Measurements from ENCODE around the gene GGTA1. TPM values are rescaled to one million over a fixed set of nuclear protein-coding genes. Genes with fewer than 3 reads are reported as not detected.

Gene GGTA1
- total RNA-seq, 1 experiment from 2014 or later: not detected

DNA sequence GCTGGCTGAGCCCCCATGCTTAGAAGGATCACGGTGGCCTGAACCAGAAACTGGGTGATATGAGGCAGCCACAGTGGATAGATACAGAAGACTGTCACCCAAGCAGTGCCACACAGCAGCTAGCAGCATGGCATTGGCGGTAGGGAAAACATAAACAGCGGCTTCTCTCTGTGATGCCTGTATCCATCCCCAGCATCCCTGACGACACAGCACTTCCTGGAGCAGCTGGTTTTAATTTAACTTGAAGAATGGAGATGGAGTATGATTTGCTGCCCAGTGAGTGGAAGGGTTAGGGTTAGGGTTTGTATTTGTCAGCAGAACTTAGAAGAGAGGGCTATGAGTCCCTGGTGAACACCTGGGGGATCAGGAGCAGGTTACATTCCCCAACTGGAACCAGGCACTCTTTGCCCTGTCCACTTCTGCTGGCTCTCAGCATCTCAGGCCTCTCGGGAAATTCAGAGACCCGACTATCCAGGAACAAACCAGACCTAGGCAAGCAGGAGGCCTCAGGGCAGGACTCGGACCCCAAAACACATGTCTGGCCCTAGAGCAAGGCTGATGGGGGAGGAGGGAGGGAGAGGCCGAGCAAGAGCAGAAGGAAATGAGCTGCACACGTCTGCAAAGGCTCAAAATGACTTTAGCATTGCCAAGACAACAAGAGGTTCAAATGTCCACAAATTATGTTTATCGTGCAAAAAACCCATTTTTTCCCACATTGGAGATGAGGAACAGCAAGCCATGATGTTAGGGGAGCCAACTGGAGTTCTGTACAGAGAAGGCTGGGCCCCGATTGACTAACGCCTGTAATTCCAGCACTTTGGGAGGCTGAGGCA lies 6.5 kb upstream of the GGTA1 start:
- peak overlapping the region in 1 of 2 experiments; percentile 56; a peak in 2 of 5 replicates for H3K4me3 Mint-ChIP-seq
- H2BK120ac ChIP-seq (ENCODE audit: low read depth, low read length, poor library complexity, severe bottlenecking): no peak overlapping the region

More for the DNA sequence above, 6.5 kb upstream of the GGTA1 start:
- no peak overlapping the region for H3K4ac ChIP-seq (ENCODE audit: low read depth, low read length)
- no peaks in the 10 kb centered on the region for H4K20me1 ChIP-seq (ENCODE audit: control insufficient read depth, insufficient read depth, insufficient read length)
- Mint-ChIP-seq H3K9me3 (no peaks in the 10 kb centered on the region), H3K27me3 (ENCODE audit: low read depth) (peaks cover 68% of the 10 kb centered on the region), H3K36me3 (ENCODE audit: insufficient read depth in 1 of 3, low read depth in 3 of 3) (no peaks in the 10 kb centered on the region; a peak in 1 of 7 replicates), H3K4me1 (peaks cover 34 to 43% of the 10 kb centered on the region in 2 experiments), H3K27ac (no peak overlapping the region)
- no peak overlapping the region for H2AFZ ChIP-seq (ENCODE audit: low read length)
- no peak overlapping the region for H2AK5ac ChIP-seq (ENCODE audit: insufficient read length, low read length)
- H3K27ac ChIP-seq (ENCODE audit: insufficient read length, low read depth, low read length): no peak overlapping the region
- H3K79me1 ChIP-seq (ENCODE audit: insufficient read depth, low read depth, low read length, poor library complexity, severe bottlenecking): no peaks in the 10 kb centered on the region
- no peak overlapping the region for H2BK20ac ChIP-seq (ENCODE audit: low read depth, low read length, poor library complexity, severe bottlenecking)
- H3K14ac ChIP-seq (ENCODE audit: insufficient read depth, low read length): no peak overlapping the region
- DNase-seq: no peak
- H2BK5ac ChIP-seq (ENCODE audit: insufficient read length, low read length): no peak overlapping the region
- no peak overlapping the region for H3K56ac ChIP-seq (ENCODE audit: insufficient read length, low read depth, low read length)
- peaks cover under 1% of the 10 kb centered on the region; the same call in 1 of the 2 replicates for H3K27me3 ChIP-seq (ENCODE audit: insufficient read depth, low read length)
- H3T11ph ChIP-seq (ENCODE audit: low read length): no peak overlapping the region
- no peak overlapping the region for H4K8ac ChIP-seq (replicated peaks; ENCODE audit: insufficient read length, low read depth, low read length)
- no CpG with 5 or more reads among the region's 12 CpGs for WGBS (ENCODE audit: extremely low coverage, insufficient read length, low lambda C conversion rate)
- no peak overlapping the region for H3K4me2 ChIP-seq (ENCODE audit: insufficient read depth, insufficient read length, low read length)
- H3K79me2 ChIP-seq (ENCODE audit: insufficient read depth, low read length): no peaks in the 10 kb centered on the region
- H3K18ac ChIP-seq (ENCODE audit: insufficient read length, low read depth, low read length): no peak overlapping the region
- no peak overlapping the region for H2BK12ac ChIP-seq (ENCODE audit: insufficient read length, low read depth, low read length)
- H2BK15ac ChIP-seq (ENCODE audit: low read depth, low read length): no peak overlapping the region
- TF ChIP-seq, protein P1, sequence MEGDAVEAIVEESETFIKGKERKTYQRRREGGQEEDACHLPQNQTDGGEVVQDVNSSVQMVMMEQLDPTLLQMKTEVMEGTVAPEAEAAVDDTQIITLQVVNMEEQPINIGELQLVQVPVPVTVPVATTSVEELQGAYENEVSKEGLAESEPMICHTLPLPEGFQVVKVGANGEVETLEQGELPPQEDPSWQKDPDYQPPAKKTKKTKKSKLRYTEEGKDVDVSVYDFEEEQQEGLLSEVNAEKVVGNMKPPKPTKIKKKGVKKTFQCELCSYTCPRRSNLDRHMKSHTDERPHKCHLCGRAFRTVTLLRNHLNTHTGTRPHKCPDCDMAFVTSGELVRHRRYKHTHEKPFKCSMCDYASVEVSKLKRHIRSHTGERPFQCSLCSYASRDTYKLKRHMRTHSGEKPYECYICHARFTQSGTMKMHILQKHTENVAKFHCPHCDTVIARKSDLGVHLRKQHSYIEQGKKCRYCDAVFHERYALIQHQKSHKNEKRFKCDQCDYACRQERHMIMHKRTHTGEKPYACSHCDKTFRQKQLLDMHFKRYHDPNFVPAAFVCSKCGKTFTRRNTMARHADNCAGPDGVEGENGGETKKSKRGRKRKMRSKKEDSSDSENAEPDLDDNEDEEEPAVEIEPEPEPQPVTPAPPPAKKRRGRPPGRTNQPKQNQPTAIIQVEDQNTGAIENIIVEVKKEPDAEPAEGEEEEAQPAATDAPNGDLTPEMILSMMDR (conservative IDR thresholded peaks at IDR 0.05): no peak
- no peak overlapping the region for H3K23ac ChIP-seq (ENCODE audit: insufficient read length, low read depth, low read length)
- H4K91ac ChIP-seq (ENCODE audit: insufficient read length, low read depth, low read length): no peak overlapping the region
- H3K9ac ChIP-seq (ENCODE audit: extremely low read depth, insufficient read length, low read length): no peak overlapping the region
- H4K5ac ChIP-seq (ENCODE audit: insufficient read length, low read depth, low read length): no peak overlapping the region
- H3K4me1 ChIP-seq (ENCODE audit: insufficient read depth, low read length): peaks cover 2% of the 10 kb centered on the region; the same call in 1 of the 2 replicates
- no peaks in the 10 kb centered on the region for H3K9me3 ChIP-seq (ENCODE audit: control insufficient read depth, low read depth, low read length)
- H3K23me2 ChIP-seq (ENCODE audit: insufficient read length, low read depth, low read length, poor library complexity, severe bottlenecking): no peaks in the 10 kb centered on the region

All from H9 (cell line).